ENCODE results near the gene RAD51B.

DNA sequence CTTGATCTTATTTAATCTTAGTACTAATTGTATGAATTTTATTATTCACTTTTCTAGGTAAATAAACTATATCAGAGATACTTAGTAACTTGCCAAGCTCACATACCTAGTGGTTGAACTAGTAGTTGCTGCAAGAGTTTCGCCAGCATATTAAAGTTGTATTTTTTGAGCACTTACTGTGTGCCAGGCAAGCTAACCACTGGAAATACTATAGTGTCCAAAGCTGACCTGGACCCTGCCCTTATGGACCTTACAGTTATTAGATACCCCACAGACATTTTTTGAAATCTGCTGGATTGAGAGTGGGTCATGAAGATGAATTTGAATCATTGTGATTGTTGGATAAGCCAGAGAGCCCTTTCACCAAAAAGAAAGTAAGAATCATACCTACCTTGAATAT is 125.0 kb downstream of the RAD51B start:
- TF ChIP-seq, protein P1, sequence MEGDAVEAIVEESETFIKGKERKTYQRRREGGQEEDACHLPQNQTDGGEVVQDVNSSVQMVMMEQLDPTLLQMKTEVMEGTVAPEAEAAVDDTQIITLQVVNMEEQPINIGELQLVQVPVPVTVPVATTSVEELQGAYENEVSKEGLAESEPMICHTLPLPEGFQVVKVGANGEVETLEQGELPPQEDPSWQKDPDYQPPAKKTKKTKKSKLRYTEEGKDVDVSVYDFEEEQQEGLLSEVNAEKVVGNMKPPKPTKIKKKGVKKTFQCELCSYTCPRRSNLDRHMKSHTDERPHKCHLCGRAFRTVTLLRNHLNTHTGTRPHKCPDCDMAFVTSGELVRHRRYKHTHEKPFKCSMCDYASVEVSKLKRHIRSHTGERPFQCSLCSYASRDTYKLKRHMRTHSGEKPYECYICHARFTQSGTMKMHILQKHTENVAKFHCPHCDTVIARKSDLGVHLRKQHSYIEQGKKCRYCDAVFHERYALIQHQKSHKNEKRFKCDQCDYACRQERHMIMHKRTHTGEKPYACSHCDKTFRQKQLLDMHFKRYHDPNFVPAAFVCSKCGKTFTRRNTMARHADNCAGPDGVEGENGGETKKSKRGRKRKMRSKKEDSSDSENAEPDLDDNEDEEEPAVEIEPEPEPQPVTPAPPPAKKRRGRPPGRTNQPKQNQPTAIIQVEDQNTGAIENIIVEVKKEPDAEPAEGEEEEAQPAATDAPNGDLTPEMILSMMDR (IDR thresholded peaks at IDR 0.05; ENCODE audit: low read length) = no peak
- TF ChIP-seq EZH2 (optimal IDR thresholded peaks at IDR 0.05; ENCODE audit: low read depth, low read length) = no peak
